ENCODE data around the gene AQP12A. TPM values are rescaled to one million over a fixed set of nuclear protein-coding genes. Genes with fewer than 3 reads are reported as not detected.
"Not testable (repeated sequence)": the region's sequence is repeated elsewhere in the genome, so short reads cannot be mapped to it uniquely, and the experiment has no call there.

The AQP12A gene, protein sequence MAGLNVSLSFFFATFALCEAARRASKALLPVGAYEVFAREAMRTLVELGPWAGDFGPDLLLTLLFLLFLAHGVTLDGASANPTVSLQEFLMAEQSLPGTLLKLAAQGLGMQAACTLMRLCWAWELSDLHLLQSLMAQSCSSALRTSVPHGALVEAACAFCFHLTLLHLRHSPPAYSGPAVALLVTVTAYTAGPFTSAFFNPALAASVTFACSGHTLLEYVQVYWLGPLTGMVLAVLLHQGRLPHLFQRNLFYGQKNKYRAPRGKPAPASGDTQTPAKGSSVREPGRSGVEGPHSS
- total RNA-seq (2014; rRNA removed; shearing (Covaris generic)): not detected in 2 replicates
- not detected in 2 replicates for polyA plus RNA-seq (2014; cell fraction: nucleus; rRNA removed)

DNA sequence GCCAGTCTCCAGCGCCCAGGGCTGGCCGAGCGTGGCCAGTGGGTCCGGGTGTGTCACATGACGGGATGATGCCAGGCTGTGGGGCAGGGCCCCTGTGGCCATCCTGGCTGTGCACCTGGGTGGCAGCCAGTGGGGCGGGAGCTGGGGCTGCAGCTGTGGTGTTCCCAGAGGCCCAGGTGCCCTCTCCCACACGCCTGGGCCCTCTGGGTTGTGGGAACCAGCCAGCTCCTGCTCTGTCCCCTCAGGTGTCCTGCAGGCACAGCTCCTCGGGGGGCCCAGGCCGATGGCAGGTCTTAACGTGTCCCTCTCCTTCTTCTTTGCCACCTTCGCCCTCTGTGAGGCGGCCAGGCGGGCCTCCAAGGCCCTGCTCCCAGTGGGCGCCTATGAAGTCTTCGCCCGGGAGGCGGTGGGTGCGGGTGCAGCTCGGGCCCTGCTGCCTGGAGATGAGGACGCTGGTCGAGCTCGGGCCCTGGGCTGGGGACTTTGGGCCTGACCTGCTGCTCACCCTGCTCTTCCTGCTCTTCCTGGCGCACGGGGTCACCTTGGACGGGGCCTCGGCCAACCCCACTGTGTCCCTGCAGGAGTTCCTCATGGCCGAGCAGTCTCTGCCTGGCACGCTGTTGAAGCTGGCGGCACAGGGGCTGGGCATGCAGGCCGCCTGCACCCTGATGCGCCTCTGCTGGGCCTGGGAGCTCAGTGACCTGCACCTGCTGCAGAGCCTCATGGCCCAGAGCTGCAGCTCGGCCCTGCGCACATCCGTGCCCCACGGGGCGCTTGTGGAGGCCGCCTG is at the start of gene AQP12A:
Gene AQP12A (plus strand): TSS at position 236 of the 790 bp plus-strand sequence. CDS start 48 bp downstream, at position 284.
- not testable (repeated sequence) for DNase-seq (ENCODE audit: extremely low read depth, low read depth)

DNA sequence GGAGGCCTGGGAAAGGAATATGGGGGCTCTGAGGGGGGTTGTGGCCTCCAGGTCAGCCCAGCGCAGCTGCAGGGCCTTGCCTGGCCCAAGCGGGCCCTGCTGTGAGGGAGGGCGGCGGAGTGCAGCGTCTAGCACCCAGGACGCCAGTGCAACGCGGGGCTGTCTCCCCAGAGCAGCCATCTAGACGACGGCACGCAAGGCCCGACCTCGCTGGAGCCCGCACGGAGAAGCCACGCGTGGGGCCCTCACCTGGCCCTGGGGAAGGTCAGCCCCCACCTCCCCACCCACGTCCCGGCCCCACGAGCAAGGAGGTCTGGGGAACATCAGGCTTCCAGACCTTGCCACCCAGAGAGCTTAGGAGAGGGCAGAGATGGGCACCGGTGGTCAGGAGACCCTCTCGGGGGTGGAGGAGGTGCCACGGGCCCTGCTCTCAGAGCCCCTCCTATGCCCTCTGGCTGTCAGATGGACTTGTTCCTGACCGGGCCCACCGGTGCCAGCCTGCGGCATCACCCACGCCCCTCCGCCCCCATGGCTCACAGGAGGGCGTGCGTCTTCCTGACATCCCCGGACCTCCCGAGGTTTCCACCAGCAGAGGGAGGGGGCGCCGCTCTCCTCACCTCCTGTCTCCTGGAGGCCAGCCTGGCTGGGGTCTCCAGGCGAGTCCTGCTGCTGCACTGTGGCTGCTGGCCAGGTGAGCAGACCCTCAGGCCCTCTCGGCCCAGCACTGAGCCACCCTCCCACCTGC is 49.4 kb upstream of the AQP12A start:
- DNase-seq (ENCODE audit: extremely low read depth, low read depth): no peak

GRCh38 chr2:240642806-240643092 is 48.9 kb upstream of the AQP12A start:
- DNase-seq (ENCODE audit: extremely low read depth, low read depth): no peak

DNA sequence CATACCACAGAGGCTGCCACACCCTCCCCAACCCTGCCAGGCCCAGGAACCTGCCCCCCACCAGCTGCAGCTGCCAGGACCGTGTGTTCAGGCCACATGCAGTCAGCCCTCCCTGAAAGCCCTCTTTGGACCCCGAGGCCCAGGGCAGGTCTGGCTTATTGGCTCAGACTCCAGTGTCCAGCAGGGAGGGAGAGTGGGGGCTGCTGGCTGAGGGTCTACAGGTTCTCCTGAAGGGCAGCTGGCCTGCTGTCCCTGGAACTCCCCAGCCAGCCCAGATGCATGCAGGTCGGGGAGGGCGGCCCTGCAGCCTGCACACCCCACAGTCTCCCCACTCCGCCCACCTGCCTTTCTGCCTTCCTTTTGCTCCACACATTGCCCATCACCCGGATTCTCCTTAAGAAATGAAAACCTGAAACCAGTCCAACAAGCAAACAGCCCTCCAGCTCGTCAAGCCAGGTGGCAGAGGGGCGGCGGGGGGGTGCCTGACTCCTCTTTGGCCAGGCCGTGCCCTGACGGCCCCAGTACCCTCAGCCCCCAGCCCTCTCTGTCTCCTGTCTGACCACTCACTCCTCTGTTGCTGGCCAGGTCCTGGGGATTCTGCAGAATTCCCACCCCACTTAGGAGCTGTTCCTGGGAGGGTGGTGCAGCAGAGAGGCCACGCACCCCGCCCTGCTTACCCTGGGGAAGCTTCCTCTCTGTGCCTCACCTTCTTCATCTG is 48.4 kb upstream of the AQP12A start:
- DNase-seq (ENCODE audit: extremely low read depth, low read depth): no peak

DNA sequence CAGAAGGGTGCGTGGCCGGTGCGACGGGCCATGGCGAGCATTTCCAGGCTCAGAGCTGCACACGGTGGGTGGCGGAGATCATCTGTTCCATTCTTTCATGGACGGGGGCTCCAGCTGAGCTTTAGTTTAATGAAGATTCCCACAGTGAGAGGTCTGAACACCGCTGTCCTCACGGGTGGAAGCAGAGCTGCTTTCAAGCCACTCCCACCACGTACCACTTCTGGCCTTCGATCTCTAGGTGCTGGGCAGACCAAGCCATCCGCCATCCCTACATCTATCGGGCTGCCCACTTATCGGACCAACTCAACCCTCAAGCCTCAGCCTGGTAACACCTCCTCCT is 47.9 kb upstream of the AQP12A start:
- DNase-seq (ENCODE audit: extremely low read depth, low read depth): no peak

DNA sequence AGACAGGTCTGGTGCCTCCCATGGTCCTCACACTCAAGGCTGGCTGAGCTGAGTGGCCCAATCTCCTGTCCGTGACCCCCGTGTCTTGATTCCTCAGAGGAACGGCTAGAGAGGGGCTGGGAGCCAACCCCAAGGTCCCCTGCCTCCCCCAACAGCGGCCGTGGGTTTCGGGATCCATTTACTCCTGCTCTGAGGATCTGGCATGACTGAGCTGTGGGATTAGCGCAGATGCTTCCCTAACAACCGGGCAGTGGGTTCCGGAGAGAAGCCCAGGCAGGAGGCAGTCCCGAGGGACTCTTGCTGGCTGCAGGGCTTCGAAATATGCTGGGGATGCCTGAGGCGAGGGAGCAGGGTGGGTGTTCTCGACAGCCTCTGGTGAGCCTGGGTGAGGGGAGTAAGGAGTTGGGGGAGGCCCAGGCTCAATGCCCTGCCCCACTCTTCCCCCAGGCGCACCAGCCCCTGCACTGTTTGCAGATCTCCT is 47.5 kb upstream of the AQP12A start:
- DNase-seq (ENCODE audit: extremely low read depth, low read depth): no peak

- no peak for DNase-seq (ENCODE audit: extremely low read depth, low read depth)
Observed at GRCh38 chr2:240644859-240645301, 46.8 kb upstream of the AQP12A start.

- DNase-seq (ENCODE audit: extremely low read depth, low read depth): no peak
Observed at GRCh38 chr2:240645346-240645745, 46.3 kb upstream of the AQP12A start.

DNA sequence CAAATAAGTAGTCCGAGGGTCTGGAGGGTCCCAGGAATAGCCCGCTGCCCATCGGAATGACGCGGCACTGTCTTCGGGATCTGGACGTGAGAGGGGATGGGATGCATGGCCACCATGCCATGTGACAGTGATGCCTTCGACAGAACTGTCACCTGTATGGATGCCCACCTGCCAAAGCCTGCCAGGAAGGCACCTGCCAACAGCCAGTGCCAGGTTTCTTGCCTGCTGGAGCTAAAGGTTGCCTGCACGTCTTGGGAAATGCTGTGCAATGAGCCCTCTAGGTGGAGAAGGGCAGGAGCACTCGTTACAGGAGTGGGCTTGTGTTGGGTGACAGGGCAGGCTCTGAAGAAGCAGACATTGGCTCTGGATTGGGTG is 45.9 kb upstream of the AQP12A start:
- DNase-seq (ENCODE audit: extremely low read depth, low read depth): no peak

GRCh38 chr2:240646176-240646899 is 45.3 kb upstream of the AQP12A start:
- no peak for DNase-seq (ENCODE audit: extremely low read depth, low read depth)

GRCh38 chr2:240646900-240647502 is 44.7 kb upstream of the AQP12A start:
- DNase-seq (ENCODE audit: extremely low read depth, low read depth): no peak

DNA sequence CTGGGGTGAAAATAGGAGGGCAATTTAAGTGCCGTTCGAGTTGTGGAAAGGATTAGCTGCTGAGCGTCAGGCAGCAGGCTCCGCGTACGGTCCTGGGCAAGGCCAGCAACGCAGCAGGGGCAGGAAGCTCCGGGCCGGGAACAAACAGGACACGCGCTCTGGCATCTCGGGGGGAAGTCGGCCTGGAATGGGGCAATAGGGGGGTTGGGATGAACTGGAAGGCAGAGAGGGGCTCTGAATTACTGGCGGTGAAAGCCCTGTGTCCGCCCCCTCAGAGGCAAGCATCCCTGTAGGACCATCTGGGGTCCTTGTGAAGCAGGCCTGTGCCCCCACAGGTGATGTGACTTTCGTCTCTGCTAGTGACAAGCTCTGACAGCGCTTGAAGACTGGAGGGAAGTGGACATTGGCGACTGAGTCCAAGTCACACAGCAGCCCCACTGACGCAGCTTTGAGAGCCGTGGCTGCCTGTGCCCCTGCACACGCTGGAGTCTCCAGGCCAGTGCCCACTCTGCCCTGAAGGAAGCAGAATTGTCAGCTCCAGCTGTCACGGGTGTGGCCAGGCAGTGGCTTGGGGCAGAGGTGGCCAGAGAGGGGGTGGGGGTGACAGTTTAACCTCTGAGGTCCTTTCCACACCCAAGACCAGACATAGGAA is 44.0 kb upstream of the AQP12A start:
- no peak for DNase-seq (ENCODE audit: extremely low read depth, low read depth)

DNA sequence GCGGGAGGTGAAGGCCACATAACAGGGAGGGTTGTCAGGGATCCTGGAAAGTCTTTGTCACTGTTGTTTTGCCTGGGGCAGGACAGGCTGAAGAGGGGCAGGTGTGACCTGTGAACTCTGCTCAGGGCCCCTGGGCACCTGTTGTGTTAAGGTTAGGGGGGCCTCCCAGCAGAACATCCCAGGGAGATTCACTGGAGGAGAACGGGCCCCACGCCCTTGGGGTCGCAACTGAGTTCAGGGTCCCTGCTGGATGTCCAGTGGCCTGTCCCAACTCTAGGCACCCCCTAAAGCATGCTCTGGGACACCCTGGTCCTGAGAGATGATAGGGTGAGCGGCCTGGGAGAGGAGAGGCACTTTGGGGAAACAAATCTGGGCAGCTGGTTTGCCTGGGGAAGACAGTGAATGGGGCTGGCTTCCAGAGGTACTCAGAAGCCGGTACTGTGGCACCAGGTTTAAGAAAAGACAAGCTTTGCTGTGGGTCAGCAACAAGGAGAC is 43.5 kb upstream of the AQP12A start:
- no peak for DNase-seq (ENCODE audit: extremely low read depth, low read depth)

DNA sequence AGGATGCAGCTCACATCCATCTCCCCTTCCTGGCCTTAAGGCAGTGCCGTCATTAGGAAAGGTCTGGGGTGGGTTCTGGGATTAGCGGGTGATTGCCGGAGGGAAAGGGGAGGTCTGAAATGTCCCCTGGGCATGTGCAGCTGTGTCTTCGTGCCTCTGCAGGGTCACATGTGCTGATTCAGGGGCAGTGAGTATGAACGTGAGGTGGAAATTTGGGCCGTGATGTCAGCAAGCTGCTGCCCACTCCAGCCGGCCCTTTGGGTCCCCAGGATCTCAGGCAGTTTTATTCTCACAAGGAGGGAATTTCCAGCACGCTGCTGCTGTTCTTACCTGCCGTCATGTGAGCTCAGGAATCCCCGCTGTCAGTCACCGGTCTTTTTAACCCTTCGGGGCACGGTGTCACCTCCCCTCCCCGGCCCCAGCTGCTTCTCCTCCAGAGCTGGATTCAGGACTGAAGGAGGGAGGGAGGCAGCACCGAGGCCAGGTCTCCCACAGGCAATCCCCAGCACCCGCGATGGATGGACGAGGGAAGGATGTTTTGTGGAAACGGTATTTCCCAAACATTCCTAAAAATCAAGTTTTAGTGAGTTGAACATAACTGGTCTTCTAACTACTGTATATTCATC is 42.9 kb upstream of the AQP12A start:
- DNase-seq (ENCODE audit: extremely low read depth, low read depth): no peak

GRCh38 chr2:240649331-240649730 is 42.3 kb upstream of the AQP12A start:
- DNase-seq (ENCODE audit: extremely low read depth, low read depth): no peak

GRCh38 chr2:240650254-240650965 is 41.3 kb upstream of the AQP12A start:
- DNase-seq (ENCODE audit: extremely low read depth, low read depth): no peak

GRCh38 chr2:240651185-240651584 is 40.5 kb upstream of the AQP12A start:
- DNase-seq (ENCODE audit: extremely low read depth, low read depth): no peak
